Glutamatergic neuron (in vitro differentiated cells): ENCODE results near the gene LOXL3. TPM values are rescaled to one million over a fixed set of nuclear protein-coding genes. Genes with fewer than 3 reads are reported as not detected.

Experiments
- DNase-seq: peaks from one replicate; pipeline ENCODE4 v3.0.0; 2022
- H3K27ac Mint-ChIP-seq: one replicate; pipeline ENCODE4 v1.8.0; 2020; ENCODE audit warnings: mild to moderate bottlenecking, mixed read lengths, inconsistent platforms; ENCODE audit not compliant: unreplicated experiment
- H3K27me3 Mint-ChIP-seq: one replicate; pipeline ENCODE4 v1.8.0; 2020; ENCODE audit warnings: mild to moderate bottlenecking, moderate library complexity, mixed read lengths, inconsistent platforms; ENCODE audit not compliant: unreplicated experiment
- H3K36me3 Mint-ChIP-seq: one replicate; pipeline ENCODE4 v1.8.0; 2020; ENCODE audit warnings: mild to moderate bottlenecking, mixed read lengths, inconsistent platforms; ENCODE audit not compliant: unreplicated experiment
- H3K4me1 Mint-ChIP-seq: one replicate; pipeline ENCODE4 v1.8.0; 2020; ENCODE audit warnings: mild to moderate bottlenecking, low read depth, mixed read lengths, inconsistent platforms; ENCODE audit not compliant: unreplicated experiment
- H3K4me3 Mint-ChIP-seq: one replicate; pipeline ENCODE4 v1.8.0; 2020; ENCODE audit warnings: mild to moderate bottlenecking, mixed read lengths, inconsistent platforms; ENCODE audit not compliant: unreplicated experiment
- H3K9me3 Mint-ChIP-seq: one replicate; pipeline ENCODE4 v1.8.0; 2020; ENCODE audit warnings: mild to moderate bottlenecking, moderate library complexity, mixed read lengths, inconsistent platforms; ENCODE audit not compliant: unreplicated experiment
- CTCF ChIP-seq: fragments of 200-600 bp; sonication (generic); IDR thresholded peaks from one replicate; pipeline ENCODE4 v1.5.0; 2021; ENCODE audit not compliant: partially characterized antibody, unreplicated experiment
- total RNA-seq: library from RNA; stranded (reverse); fragmentation: NEBNext Ultra II Directional; extraction: Animal tissue kit (Norgen Biotek cat#: 25700); gene quantifications from one replicate; pipeline ENCODE4 v1.2.1, GENCODE V29; 2021; ENCODE audit not compliant: unreplicated experiment

Gene LOXL3
- total RNA-seq, 1 donor from 2014 or later = 64.2 TPM

- Mint-ChIP-seq H3K9me3 (peaks cover 3% of the 10 kb centered on the region), H3K27ac (no peak overlapping the region), H3K27me3 (peaks cover 2% of the 10 kb centered on the region), H3K36me3 (no peaks in the 10 kb centered on the region), H3K4me1 (peaks cover 13% of the 10 kb centered on the region), H3K4me3 (no peak overlapping the region)
- no peak for TF ChIP-seq CTCF
- no peak for DNase-seq
These were observed 20.2 kb upstream of the LOXL3 start for GRCh38 chr2:74573747-74574562.

- Mint-ChIP-seq H3K27me3 (peaks cover 4% of the 10 kb centered on the region), H3K27ac (no peak overlapping the region), H3K4me3 (no peak overlapping the region), H3K9me3 (peaks cover 2% of the 10 kb centered on the region), H3K4me1 (peaks cover 13% of the 10 kb centered on the region), H3K36me3 (no peaks in the 10 kb centered on the region)
- DNase-seq = no peak
- TF ChIP-seq CTCF = no peak
These were observed 18.6 kb upstream of the LOXL3 start for GRCh38 chr2:74572178-74572925.

- no peaks in the 10 kb centered on the region for H3K36me3 Mint-ChIP-seq
- no peak overlapping the region for H3K27ac Mint-ChIP-seq
- TF ChIP-seq CTCF = no peak
- H3K4me3 Mint-ChIP-seq = no peak overlapping the region
- peaks cover 6% of the 10 kb centered on the region for H3K4me1 Mint-ChIP-seq
- H3K27me3 Mint-ChIP-seq = peaks cover 6% of the 10 kb centered on the region
- DNase-seq = no peak
- no peaks in the 10 kb centered on the region for H3K9me3 Mint-ChIP-seq
These were observed 17.3 kb upstream of the LOXL3 start for GRCh38 chr2:74571058-74571457.

GRCh38 chr2:74569686-74570085, 15.9 kb upstream of the LOXL3 start:
- peaks cover 10% of the 10 kb centered on the region for H3K27me3 Mint-ChIP-seq
- no peak for TF ChIP-seq CTCF
- no peaks in the 10 kb centered on the region for H3K36me3 Mint-ChIP-seq
- DNase-seq = no peak
- no peak overlapping the region for H3K4me3 Mint-ChIP-seq
- no peaks in the 10 kb centered on the region for H3K4me1 Mint-ChIP-seq
- no peaks in the 10 kb centered on the region for H3K9me3 Mint-ChIP-seq
- no peak overlapping the region for H3K27ac Mint-ChIP-seq

- H3K27ac Mint-ChIP-seq = no peak overlapping the region
- no peak for TF ChIP-seq CTCF
- no peaks in the 10 kb centered on the region for H3K4me1 Mint-ChIP-seq
- no peak overlapping the region for H3K4me3 Mint-ChIP-seq
- peaks cover under 1% of the 10 kb centered on the region for H3K9me3 Mint-ChIP-seq
- DNase-seq = no peak
- H3K27me3 Mint-ChIP-seq = peaks cover 16% of the 10 kb centered on the region
- H3K36me3 Mint-ChIP-seq = no peaks in the 10 kb centered on the region
These were observed 14.1 kb upstream of the LOXL3 start for GRCh38 chr2:74567881-74568280.
